Stimulated activated CD8-positive, alpha-beta memory T cell treated with anti-CD3 and anti-CD28 coated beads, Interleukin-4, amount 100 ng/mL, for 4 hours (primary cell): ENCODE results near the gene MGMT.

Experiments used
- DNase-seq, 2 donors: peaks; one replicate each; pipeline ENCODE4 v3.0.0-alpha.2; 2020; ENCODE audit warnings: low read depth in 2 of 2, low spot score in 1 of 2

Gene MGMT

GRCh38 chr10:129581827-129582411 lies 114.9 kb downstream of the MGMT start:
- DNase-seq, result no peak

GRCh38 chr10:129583831-129584230 lies 116.8 kb downstream of the MGMT start:
- no peak for DNase-seq

GRCh38 chr10:129586898-129587443 lies 119.9 kb downstream of the MGMT start:
- DNase-seq, result no peak

- DNase-seq, result no peak
Observed at GRCh38 chr10:129589546-129589945, 122.5 kb downstream of the MGMT start.

GRCh38 chr10:129593953-129594352 lies 126.9 kb downstream of the MGMT start:
- DNase-seq, result no peak

- no peak for DNase-seq
Observed at GRCh38 chr10:129594811-129595210, 127.8 kb downstream of the MGMT start.

GRCh38 chr10:129598413-129598812 lies 131.4 kb downstream of the MGMT start:
- no peak for DNase-seq

GRCh38 chr10:129599160-129599559 lies 132.1 kb downstream of the MGMT start:
- no peak for DNase-seq

- no peak for DNase-seq
Observed at GRCh38 chr10:129601737-129602136, 134.7 kb downstream of the MGMT start.

GRCh38 chr10:129602938-129603535 lies 136.0 kb downstream of the MGMT start:
- DNase-seq, result no peak

- no peak for DNase-seq
Observed at GRCh38 chr10:129604333-129605032, 137.4 kb downstream of the MGMT start.

GRCh38 chr10:129605266-129605985 lies 138.4 kb downstream of the MGMT start:
- no peak for DNase-seq

GRCh38 chr10:129605986-129606518 lies 139.0 kb downstream of the MGMT start:
- DNase-seq, result no peak

- DNase-seq, result no peak
Observed at GRCh38 chr10:129607607-129608109, 140.6 kb downstream of the MGMT start.

- no peak for DNase-seq
Observed at GRCh38 chr10:129608653-129609052, 141.6 kb downstream of the MGMT start.

- DNase-seq, result no peak
Observed at GRCh38 chr10:129609551-129609950, 142.5 kb downstream of the MGMT start.

GRCh38 chr10:129612481-129613109 lies 145.6 kb downstream of the MGMT start:
- no peak for DNase-seq

GRCh38 chr10:129613377-129613980 lies 146.4 kb downstream of the MGMT start:
- DNase-seq, result no peak

GRCh38 chr10:129614341-129614740 lies 147.3 kb downstream of the MGMT start:
- DNase-seq, result no peak

- no peak for DNase-seq
Observed at GRCh38 chr10:129615381-129615780, 148.3 kb downstream of the MGMT start.
